Esophagus mucosa (tissue), 1 donor: ENCODE measurements around the gene TERT. TPM values are rescaled to one million over a fixed set of nuclear protein-coding genes. Genes with fewer than 3 reads are reported as not detected.

Experiments used
- ATAC-seq: fragments of 200-7000 bp; cut with Tn5 transposase; one replicate; pipeline ENCODE4 v1.9.1; 2020
- total RNA-seq: library from RNA; stranded (reverse); gene quantifications from one replicate; pipeline ENCODE4 v1.2.4, GENCODE V29; 2023
- donor health status: DM: yes; HTN: yes; CAD: no.

Gene TERT
- total RNA-seq, 1 donor from 2014 or later, result not detected

DNA sequence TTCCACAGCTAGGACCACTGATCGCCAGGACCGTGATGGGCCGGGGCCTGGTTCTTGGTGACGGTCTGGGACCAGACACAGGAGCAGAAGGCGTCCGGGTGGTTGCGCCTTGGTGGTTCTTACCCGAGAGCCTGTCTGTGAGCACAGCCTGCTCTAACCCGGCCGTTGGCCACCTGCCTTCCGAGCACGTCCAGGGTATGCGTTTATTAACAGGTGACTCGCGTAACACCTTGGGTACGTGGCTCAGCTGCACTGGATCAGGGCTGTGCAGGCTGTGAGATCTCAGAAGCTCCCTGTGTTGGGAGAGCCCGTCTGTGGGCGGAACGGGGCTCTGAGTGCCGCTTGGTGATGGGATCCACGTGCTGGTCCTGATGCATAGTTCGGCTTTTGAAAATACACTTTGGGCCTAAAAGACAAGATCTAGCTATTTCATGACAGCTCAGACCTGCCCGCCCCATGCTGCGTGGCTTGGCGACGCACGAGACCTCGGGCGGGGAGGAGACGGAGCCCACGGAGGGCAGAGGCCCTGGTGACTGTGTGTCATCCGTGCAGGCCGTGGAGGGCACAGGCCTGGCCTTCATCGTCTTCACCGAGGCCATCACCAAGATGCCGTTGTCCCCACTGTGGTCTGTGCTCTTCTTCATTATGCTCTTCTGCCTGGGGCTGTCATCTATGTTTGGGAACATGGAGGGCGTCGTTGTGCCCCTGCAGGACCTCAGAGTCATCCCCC lies 76.4 kb downstream of the TERT start:
- ATAC-seq, result no peak

DNA sequence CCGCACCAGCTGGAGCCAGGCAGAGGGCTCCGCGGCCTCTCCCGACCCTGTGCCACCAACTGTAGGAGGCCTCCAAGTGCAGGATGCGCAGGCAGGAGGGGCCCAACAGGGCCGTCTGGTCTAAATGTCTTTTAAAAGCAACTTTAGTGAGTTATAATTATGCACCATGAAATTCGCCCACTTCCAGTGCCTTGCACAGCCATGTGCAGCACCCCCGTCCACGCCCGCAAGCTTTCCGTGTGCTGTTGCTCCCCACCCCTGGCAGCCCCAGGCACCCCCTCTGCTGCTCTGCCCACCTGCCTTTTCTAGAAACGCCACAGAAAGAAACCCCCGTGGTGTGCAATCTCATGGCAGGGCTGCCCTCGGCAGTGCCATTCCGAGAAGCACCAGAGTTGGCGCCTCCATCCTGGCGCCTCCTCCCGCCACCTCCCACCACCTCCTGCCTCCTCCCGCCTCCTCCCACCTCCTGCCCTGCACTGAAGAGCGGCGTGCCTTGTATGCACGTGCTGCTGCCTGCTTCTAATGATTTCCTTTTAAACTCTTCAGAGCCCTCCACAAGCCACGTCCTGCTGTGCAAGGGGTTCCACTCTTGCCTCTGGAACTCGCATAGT lies 77.2 kb downstream of the TERT start:
- no peak for ATAC-seq

DNA sequence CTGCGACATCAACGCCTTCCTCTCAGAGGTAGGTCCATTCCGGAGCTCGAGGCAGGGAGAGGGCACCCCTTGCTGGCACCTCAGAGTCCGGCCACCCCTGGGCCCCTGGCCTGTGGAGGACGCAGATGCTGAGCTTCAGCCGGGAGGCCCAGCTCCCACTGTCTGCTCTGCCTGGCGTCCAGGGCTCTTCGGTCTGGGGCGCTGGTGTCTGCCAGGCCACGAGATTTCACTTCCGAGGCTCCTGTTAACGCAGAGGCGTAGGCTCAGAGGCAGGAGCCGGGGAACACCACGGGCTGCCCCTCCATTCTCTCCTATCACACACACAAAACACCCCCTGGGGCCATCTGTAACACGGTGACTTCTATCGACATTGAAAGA lies 78.0 kb downstream of the TERT start:
- no peak for ATAC-seq

DNA sequence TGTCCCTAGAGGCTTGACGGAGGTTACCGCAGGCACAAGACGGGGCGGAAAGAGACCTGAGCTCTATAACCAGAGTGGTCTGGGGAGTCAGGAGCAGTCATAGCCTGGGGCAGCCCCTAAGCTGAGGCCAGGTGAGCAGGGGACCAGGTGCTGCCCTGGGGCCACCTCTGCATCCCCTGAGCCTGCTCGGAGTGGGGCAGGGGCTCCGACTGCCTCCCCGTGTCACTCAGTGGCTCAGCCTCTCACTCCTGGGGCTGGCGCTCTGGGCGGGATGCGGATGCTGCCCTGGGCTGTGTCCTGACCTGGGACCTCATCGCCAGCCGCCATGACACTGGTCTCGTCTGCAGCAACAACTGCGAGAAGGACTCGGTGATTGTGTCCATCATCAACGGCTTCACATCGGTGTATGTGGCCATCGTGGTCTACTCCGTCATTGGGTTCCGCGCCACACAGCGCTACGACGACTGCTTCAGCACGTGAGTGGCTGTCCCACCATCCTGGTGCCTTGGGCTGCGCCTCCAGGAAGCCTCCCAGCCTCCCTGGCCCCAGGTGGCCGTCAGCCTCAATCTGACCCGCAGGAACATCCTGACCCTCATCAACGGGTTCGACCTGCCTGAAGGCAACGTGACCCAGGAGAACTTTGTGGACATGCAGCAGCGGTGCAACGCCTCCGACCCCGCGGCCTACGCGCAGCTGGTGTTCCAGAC lies 78.5 kb downstream of the TERT start:
- ATAC-seq, result no peak

DNA sequence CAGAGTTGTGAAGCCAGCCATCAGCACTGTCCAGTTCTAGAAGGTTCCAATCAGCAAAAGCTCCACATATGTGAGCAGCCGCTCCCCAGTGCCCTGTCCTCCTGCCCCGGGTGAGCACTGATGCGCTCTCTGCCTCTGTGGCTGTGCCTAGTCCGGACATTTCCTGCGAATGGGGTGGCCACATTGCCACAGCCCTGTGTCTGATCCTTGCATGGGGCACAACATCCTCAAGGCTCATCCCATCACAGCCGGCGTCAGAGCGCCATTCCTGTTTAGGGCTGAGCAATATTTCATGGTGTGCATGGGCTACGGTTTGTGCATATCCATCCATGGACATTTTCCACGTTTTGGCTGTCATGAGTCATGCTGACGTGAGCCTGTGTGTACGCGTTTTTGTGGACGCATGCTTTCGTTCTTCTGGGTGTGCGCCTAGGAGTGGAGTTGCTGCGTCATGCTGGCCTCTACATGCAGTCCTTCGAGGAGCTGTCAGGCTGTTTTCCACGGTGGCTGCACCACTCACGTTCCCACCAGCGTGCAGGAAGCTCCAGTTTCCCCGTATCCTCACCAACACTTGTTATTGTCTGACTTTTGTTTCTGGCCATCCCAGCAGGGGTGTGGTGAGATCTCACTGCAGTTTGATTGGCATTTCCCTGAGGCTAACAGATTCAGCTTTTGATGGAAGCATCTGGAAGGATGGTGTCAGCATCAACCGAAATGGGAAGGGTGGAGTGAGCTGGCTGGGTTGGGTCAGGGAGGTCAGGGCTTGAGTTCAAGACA lies 79.4 kb downstream of the TERT start:
- ATAC-seq, result no peak

DNA sequence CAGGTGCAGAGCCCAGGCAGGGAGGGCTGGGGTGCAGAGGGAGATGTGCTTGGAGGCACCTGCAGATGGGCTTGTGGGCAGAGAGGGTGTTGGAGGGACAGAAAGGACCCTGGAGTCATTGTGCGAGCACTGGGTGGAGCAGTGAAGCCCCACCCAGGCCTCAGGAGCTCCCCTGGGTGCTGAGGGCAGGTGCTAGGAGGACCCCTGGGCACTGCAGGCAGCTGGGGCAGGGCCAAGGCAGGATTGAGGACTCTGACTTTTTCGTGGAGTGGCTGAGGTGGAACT lies 80.0 kb downstream of the TERT start:
- no peak for ATAC-seq

DNA sequence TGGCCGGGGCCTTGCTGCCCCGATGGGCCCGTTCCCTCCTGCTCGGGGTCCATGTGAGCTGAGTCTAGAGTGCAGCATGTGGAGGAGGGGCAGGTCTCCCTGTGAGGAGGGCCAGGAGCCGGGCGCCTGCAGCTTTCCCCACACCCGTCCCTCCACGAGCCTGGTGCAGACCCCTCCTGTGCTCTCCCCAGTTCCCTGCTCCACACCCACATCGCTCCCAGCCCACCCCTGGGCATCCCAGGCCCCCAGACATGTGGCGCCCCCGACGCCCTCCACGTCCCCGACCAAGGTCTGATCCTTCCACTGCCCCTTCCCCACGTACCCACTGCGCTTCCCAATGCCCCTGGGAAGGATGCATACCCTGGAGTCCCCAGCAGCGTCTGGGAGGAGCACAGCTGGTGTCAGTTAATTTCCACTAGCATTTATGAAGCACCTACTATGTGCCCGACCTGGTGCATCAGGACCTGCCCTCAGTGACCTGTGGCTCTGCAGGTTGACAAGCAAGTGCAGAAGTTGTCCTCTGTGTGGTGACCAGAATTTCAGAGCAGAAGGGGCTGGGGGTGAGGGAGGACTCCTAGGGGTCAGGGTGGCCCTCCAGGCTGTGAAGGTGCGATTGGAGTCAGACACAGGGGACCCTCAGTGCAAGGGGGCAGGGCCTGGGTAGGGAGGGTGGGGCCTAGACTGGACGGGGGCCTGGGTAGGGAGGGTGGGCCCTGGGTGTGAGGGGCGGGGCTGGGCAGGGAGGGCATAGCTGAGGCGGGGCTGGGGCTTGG lies 80.5 kb downstream of the TERT start:
- no peak for ATAC-seq

DNA sequence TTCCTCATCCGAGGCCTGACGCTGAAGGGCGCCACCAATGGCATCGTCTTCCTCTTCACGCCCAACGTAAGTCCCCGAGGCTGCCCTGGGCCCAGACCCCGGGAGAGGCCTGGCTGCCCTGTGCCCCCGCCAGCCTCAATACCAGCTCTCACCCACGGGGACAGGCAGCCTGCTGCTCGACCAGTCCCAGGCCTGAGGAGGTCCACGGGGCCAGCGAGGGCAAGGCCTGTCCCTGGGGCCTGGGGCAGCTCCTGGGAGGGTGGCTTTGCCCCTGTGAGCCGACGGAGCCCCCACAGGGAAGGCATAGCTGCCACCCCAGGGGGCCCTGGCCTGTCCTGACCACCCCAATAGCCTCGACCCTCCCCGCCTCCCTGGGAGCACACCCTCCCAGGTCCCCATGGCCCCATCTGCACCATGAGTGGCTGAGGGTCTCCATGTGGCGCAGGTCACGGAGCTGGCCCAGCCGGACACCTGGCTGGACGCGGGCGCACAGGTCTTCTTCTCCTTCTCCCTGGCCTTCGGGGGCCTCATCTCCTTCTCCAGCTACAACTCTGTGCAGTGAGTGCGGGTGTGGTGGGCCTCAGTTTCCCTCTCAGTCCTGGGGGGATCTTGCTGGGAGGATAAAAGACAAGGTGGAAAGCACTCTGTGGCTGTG lies 81.2 kb downstream of the TERT start:
- ATAC-seq, result no peak

DNA sequence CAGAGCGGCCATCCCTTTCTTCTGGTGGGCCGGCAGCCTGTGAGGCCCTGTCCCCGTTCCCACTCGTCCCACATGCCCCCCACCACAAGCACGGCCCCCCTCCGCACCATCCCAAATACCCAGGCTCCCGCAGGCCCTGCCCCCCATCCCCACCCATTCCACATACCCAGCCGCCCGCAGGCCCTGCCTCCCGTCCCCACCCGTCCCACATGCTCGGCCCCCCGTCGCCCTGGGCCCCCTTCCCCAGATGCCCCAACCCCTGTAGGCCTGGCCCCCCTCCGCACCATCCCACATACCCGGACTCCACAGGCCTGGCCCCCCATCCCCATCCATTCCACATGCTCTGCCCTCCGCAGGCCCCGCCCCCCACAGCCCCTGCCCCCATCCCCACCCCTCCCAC lies 82.0 kb downstream of the TERT start:
- no peak for ATAC-seq

DNA sequence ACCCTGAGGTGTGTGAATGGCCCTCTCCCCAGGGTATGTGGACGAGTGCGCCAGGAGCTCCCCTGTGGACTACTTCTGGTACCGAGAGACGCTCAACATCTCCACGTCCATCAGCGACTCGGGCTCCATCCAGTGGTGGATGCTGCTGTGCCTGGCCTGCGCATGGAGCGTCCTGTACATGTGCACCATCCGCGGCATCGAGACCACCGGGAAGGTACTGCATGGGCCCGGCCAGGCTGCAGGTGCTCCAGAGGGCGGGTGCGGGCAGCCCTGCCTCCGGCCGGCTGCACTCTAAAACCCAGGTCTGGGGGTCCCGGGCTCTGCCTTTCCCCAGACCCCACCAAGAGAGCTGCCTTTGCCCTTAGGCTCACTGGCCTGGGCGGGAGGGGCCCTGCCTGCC lies 82.6 kb downstream of the TERT start:
- no peak for ATAC-seq

DNA sequence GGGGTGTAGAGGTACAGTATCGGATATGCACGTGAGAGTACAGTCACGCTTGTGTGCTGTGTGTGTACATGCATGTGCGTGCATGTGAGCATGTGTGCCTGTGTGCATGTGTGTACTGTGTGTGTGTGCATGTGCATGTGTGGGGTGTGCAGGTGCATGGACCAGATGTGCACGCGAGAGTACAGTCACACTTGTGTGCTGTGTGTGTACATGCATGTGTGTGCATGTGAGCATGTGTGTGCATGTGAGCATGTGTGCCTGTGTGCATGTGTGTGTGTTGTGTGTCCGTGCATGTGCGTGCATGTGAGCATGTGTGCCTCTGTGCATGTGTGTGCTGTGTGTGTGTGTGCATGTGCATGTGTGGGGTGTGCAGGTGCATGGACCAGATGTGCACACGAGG lies 83.2 kb downstream of the TERT start:
- no peak for ATAC-seq

DNA sequence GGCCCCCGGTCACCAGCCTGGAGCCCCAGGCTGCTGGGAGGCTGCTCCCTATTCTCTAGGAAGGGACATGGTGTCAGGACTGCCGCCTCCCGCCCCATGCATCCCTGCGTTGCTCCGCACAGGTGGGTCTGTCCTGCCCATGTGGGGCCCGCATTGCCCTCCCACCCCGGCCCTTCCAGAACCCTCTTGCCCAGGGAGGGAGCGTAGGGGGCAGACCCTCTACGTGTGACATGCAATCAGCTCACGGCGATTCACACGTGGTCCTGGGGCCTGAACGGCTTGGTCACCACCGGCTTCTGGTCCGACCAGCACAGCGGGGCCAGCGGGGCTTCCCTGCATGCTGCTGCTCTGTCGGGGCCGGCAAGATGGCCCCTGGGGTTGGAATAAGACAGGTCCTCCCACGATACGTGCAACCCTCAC lies 84.0 kb downstream of the TERT start:
- no peak for ATAC-seq

DNA sequence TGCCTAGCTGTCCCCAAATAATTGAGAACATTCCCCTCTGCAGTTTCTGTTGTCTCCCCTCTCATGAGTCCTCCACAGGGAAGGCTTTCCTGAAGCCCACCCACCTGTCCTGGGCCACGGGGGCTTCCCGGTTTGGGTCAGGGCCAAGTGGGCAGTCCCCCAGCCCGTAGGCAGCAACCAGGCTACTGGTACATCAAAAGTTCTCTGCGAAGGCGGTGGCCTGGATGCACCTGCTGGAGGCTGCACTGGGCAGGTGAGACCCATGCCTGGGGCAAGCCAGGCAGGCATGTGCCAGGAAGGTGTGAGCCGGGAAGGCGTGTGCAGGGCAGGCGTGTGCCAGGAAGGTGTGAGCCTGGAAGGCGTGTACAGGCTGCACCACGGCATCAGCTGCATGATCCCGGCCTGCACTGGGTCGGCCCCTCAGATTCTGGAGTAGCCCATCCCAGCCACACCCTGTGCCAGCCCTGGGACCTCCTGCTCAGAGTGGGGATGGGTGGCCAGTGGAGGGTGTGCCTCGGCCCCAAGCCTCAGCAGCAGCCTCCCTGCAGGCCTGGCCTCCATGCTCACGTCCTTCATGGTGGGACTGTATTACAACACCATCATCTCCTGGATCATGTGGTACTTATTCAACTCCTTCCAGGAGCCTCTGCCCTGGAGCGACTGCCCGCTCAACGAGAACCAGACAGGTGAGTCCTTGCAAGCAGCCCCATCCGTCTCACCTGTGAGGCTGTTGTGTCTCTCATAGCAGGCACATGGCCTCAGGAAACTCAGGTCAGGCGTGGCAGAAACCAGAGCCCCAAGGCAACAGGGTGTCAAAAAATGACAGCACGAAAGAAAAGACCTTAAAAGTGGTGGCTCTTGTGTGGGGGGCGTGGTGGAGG lies 84.7 kb downstream of the TERT start:
- no peak for ATAC-seq

DNA sequence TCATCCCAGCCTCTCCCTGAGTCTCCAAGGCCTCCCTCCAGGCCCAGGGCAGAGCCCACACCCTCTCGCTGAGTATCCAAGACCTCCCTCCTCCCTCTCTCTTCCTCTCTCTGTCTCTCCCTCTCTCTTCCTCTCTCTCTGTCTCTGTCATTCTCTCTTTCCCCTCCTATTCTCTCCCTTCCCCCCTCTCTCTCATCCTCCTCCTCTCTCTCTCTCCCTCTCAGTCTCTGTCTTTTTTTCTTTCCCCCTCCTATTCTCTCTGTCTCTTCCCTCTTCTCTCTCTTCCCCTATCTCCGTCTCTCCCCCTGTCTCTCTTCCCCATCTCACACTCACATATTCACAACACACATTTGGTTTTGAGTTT lies 85.4 kb downstream of the TERT start:
- ATAC-seq, result no peak

DNA sequence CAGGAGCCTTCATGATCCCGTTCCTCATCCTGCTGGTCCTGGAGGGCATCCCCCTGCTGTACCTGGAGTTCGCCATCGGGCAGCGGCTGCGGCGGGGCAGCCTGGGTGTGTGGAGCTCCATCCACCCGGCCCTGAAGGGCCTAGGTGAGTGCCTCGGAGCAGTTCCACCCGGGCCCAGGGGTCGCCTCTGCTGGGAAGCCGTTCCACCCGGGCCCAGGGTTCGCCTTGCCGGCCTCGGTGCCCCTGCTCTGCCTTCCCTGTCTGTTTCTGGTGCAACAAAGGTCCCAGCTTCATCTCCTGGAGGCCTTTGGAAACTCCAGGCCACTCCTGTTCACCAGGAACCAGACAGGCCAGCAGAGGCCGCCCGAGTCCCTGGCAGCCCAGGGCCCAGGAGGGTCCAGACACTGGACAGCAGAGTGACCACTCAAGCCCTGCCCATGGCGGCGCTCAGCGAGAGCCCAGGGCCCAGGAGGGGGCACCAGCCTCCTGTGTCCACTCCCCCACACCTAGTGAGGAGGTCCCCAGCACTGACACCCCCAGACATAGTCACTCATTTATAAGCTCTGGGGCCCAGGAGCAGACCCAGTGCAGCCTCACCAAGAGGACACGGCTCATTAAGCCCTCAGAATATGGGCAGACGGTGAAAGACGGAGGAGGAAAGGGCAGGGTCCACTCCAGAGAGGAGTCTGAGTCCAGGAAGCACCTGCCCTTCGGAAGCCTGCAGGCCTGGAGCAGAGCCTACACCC lies 86.0 kb downstream of the TERT start:
- no peak for ATAC-seq

DNA sequence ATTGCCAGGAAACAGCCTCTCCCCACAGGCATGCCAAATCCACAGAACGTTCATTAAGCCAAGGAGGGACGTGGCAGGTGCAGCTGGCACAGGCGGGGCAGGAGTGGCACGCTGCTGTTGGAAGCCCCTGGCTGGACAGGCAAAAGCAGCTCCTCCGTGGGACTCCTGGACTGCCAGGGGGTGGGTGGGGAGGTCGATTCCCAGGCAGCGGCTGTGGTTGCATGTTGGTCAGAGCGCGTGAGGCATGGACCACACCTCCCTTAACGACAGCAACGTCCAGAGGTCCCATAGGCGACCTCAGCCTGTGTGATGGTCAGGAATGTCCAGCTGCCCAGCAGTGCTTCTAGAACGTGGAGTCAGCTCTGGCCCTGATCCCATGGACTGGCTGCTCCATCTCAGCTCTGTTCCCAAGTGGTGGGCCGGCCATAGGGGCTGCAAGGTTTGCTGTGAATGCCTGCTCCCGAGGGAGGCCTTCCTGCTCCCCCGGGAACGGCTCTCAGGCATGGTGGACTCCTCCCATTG lies 86.6 kb downstream of the TERT start:
- ATAC-seq, result no peak

DNA sequence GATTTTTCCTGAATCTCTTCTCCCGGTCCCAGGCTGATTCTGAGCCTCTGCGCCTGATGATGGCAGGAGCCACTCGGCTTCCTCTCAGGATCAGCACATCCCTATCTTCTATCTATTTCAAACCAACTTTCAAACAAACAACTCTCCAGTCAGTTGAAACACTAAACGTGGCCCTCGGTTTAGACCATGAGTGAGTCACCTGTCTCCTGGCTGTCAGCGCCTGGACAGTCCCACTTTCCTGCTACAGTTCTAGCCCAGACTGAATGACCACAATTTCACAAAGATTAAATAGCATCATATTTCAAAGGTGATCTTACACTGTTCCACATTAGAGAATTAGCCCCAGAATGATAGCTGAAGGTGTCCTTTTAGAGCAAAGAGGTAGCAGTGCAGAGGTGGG lies 87.3 kb downstream of the TERT start:
- no peak for ATAC-seq

DNA sequence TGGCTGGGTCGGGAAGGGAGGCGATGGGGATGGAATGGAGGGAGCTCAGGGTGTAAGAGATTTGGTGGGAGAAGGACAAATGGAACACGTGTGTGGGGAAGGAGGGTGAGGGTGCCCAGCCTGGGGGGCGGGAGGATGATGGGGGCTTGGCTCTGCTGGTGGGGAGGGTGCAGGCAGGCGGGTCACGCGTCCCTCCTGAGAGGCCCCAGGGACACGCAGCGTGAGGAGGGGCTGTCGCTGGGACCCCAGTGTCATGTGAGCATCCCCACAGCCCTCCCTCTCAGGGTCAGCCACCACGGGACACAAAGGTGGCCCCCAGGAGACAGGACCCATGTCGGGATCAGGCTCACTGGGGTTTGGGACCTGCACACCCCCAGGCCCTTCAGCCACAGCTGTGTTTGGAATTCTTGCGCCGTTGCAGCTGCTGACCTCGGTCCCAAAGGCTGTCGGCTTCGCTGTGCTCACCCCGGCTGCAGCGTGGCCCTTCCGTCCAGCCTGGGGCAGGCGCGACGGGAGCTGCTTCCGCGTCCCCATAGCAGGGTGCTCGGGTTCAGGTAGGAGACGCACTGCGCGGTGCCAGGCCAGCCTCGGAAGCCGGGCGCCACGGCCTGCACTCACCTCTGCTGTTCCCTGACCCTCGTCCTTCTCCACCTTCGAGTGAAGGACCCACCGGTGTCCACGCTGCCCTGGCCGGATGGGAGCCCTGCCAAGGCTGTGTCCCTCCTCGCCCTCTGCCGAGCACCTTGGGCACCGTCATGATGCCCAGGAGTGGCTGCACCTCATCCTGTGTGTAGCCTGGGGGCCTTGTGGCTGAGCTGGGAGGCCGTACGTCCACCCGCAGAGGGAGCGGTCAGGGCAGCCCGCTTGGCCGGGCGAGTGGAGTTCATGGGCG lies 88.1 kb downstream of the TERT start:
- ATAC-seq, result no peak
